CD4-positive, alpha-beta T cell treated with Interleukin-15 for 1 hour (primary cell): ENCODE measurements around the gene KCNJ10.

Source experiments
- DNase-seq: peaks from one replicate; pipeline ENCODE4 v3.0.0-alpha.2; 2020

The KCNJ10 gene

DNA sequence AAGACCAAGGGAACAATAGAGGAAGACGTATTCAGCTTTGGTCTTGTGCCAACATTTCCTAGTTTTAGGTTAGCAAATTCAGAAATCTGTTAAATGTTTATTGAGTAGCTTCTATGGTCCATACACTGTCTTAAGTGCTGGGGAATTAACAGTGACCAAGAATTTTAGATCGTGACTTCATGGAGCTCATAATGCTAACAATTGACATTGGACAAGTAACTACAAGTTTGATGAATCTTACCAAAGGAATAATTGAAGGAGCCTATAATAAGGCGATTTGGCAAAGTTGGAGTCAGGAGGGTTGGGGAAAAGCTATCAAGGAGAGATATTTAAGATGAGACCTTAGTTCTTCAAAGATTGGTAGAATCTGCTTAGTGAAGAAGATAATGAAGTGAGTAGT is 114.5 kb downstream of the KCNJ10 start:
- DNase-seq, result no peak

DNA sequence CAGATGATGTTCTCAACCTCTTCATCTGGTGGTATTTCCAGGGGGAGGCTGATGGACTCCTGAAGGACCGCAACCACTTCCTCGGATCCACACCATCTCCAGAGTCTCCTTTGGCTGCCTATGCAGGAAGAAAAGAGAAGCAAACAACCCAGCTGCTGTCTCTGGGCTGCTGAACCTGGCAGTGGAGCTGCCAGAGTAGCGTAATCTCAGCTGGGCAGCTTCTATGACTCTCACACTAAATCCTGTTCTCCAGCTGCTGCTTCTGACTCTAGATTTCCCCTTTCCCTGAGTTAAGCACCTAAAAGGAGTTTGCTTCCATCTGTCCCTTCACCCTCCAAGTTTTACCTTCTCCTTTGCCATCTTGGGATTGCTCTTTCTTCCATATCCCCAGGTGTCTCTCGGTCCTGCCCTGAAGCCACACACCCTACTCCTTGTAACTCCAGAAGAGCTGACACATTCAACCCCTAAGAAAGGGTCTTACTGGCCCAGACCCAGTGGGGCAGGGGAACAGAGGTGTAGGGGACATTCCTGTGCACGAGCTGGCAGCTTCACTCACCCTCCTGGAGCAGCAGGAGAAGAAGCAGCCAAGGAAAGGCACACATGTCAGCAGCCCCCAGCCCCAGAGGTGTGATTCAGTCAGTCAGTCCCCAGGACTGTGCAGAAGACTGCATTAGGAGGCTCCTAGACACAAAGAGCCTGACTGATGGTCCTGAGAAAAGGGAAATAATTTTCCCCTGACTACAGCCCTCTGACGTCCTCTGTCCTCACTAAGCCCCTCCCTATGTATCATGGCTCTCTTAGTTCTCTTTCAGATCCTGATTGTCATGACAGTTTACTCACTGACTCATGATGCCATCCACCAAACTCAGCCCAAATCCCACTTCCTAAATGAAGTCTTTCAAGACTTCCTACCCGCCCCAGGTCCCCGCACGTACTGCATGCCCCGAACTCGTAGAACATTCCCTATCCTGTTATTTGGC is 116.1 kb downstream of the KCNJ10 start, which contains the start of gene SLAMF9:
Gene SLAMF9 (minus strand): TSS at position 702 of the 980 bp plus-strand sequence. CDS start 100 bp downstream, at position 602.
- DNase-seq, result peak; percentile 30

DNA sequence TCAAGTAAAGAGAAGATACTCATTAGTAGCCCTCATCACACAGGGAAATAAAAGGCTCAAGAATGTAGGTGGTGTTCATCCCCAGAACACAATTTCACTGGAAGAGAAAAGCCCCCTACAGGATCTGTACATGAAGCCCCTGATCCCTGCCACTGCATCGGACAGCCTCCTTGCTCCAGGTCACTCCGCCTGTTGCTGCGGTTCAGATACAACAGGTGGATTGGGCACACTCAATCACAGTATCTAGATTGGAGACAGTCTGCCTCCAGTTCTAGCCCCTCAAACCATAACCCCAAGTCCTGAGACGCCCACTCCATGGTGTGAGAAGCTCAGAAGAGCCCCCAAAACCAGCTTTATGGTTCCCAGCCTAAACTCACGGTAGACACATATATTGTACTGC is 117.0 kb downstream of the KCNJ10 start:
- DNase-seq, result no peak

GRCh38 chr1:159951551-159951950 is 118.4 kb downstream of the KCNJ10 start:
- no peak for DNase-seq

DNA sequence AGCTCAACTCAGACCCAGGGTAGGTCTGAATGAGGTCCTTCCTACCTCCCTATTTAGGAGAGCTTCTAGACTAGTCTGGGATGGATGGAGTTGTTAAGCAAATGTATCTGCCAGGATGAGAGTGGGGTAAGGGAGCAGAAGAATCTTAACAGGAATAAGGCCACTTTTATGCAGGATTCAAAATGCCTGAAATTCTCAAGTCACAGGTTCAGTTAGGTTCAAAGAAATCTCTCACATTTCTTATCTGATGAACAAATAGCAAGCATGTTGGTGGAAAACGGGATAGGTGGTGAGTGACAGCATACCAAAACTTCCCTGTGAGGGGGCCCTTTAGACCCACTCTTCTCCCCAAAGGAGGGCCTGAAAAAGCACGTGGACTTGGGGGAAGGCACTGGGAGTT is 118.9 kb downstream of the KCNJ10 start:
- DNase-seq, result no peak

DNA sequence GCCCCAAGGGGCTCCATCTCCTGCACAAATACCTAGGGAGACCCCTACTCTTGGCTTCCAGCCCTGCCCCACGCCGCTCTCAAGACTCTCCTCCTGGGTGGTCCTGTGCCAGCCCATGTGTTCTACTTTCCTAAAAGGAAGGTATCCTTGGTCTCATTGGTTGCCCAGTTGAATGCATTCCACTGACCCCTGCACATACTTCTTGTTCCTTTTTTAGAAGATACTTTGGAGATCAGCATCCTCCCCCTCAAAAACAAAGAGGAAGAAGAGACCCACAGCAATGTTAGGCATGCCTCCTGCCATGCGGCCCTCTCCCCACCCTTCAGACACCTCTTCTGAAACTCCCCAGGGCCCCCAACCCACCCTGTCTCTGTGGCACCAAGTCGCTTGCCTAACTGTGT is 120.0 kb downstream of the KCNJ10 start:
- DNase-seq, result no peak

- DNase-seq, result no peak
These were observed 120.8 kb downstream of the KCNJ10 start for GRCh38 chr1:159949123-159949522.
